ENCODE measurements around the gene FNDC3B. TPM values are rescaled to one million over a fixed set of nuclear protein-coding genes. Genes with fewer than 3 reads are reported as not detected.

The FNDC3B gene
- total and polyA plus RNA-seq, 2 donors from 2014 or later, result 11.8 to 185 TPM

DNA sequence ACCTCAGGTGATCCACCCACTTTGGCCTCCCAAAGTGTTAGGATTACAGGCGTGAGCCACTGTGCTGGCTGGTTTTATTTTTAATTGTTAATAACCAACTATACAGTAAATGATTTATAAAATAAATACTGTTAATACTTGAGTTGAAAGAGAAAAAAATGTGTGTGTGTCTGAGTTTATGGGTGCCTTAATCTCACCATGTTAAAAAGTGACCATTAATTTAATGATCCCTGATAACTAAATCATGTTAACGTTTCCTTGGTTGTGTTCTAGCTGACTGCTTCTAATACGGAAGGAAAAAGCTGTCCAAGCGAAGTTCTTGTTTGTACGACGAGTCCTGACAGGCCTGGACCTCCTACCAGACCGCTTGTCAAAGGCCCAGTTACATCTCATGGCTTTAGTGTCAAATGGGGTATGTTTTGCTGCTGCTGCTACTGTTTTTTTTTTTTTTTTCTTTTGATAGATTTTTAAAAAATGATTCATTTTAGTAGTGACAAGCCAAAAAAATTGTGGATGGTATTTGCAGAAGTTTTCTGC is 295.4 kb downstream of the FNDC3B start:
- Histone ChIP-seq H3K9ac (ENCODE audit: low read length in 3 of 3) (no peak overlapping the region), H3K4me1 (ENCODE audit: control insufficient read depth in 2 of 3, insufficient read depth in 2 of 3, low read depth in 1 of 3, low read length in 3 of 3) (peaks cover 0 to 4% (median 4%) of the 10 kb centered on the region in 3 donors), H3K27me3 (ENCODE audit: control insufficient read depth, insufficient read depth, low read length) (no peaks in the 10 kb centered on the region), H3K27ac (ENCODE audit: low read depth in 2 of 2, low read length in 2 of 2) (no peak overlapping the region), H3K36me3 (ENCODE audit: control insufficient read depth in 2 of 3, insufficient read depth in 3 of 3, low read length in 3 of 3) (peaks cover 7 to 20% (median 8%) of the 10 kb centered on the region in 3 donors), H3K9me3 (ENCODE audit: control insufficient read depth in 2 of 3, insufficient read depth in 1 of 3, low read length in 3 of 3) (no peaks in the 10 kb centered on the region), H3K4me3 (ENCODE audit: low read length in 3 of 3) (no peak overlapping the region)
- FAIRE-seq, result peak; percentile 68
- DNase-seq, result peak in 2 of 5 donors; percentile 64 to 68
- intact Hi-C loops (cut with DNase I), result loop anchor here (10.0 kb wide), 1 partner anchor 290 kb away; no protein-coding TSS in a partner anchor
- TF ChIP-seq, protein P1, sequence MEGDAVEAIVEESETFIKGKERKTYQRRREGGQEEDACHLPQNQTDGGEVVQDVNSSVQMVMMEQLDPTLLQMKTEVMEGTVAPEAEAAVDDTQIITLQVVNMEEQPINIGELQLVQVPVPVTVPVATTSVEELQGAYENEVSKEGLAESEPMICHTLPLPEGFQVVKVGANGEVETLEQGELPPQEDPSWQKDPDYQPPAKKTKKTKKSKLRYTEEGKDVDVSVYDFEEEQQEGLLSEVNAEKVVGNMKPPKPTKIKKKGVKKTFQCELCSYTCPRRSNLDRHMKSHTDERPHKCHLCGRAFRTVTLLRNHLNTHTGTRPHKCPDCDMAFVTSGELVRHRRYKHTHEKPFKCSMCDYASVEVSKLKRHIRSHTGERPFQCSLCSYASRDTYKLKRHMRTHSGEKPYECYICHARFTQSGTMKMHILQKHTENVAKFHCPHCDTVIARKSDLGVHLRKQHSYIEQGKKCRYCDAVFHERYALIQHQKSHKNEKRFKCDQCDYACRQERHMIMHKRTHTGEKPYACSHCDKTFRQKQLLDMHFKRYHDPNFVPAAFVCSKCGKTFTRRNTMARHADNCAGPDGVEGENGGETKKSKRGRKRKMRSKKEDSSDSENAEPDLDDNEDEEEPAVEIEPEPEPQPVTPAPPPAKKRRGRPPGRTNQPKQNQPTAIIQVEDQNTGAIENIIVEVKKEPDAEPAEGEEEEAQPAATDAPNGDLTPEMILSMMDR (IDR thresholded peaks at IDR 0.05; ENCODE audit: borderline replicate concordance, extremely low read depth, insufficient read depth), result no peak

DNA sequence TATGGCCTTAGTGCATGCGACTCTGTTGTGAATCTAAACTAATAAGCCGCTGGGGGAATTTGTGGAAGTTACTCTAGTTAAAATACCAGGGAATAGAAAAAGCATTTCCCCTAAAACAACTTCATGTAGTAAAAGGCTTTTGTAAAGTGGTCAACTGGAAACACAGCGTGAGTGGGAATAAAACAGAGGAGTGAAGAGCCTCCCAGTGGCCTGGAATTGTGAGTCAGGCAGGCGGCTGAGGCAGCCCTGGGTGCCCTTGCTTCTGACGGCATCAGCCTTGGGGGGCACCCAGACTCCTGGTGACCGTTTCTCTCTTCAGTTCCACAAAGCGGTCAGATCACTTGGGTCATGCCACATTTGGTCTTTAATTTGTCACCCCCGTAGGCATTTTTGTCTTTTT is 300.5 kb downstream of the FNDC3B start:
- H3K4me3 ChIP-seq (ENCODE audit: low read length in 3 of 3), result no peak overlapping the region
- FAIRE-seq, result no peak

DNA sequence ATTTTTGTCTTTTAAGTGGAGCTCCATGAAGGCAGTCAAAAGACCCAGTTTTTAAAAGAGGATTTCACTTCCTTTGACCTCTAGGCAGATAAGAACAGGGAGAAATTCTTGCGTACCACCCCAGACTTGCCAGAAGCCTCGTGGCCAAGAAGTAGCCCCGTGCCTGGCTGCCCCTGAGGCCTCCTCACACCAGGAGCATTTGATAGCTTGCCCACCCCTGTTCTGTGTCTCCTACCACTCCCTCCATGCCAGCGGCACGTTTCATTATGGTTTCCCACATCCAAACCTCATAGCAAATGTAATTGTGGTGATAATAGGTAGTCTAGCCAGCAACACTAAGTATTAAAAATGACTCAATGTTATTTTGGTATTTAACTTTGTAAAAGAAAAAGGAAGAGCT is 301.2 kb downstream of the FNDC3B start:
- TF ChIP-seq, protein P1 (IDR thresholded peaks at IDR 0.05; ENCODE audit: borderline replicate concordance, extremely low read depth, insufficient read depth), result no peak
- Histone ChIP-seq H3K4me1 (ENCODE audit: control insufficient read depth in 2 of 3, insufficient read depth in 2 of 3, low read depth in 1 of 3, low read length in 3 of 3) (no peaks in the 10 kb centered on the region), H3K27me3 (ENCODE audit: control insufficient read depth, insufficient read depth, low read length) (no peaks in the 10 kb centered on the region), H3K9me3 (ENCODE audit: control insufficient read depth in 2 of 3, insufficient read depth in 1 of 3, low read length in 3 of 3) (no peaks in the 10 kb centered on the region), H3K36me3 (ENCODE audit: control insufficient read depth in 2 of 3, insufficient read depth in 3 of 3, low read length in 3 of 3) (peaks cover 17 to 22% (median 18%) of the 10 kb centered on the region in 3 donors), H3K4me3 (ENCODE audit: low read length in 3 of 3) (no peak overlapping the region), H3K27ac (ENCODE audit: low read depth in 2 of 2, low read length in 2 of 2) (peak overlapping the region in 1 of 2 donors; percentile 8), H3K9ac (ENCODE audit: low read length in 3 of 3) (no peak overlapping the region)
- intact Hi-C loops (cut with DNase I), result loop anchor here (10.0 kb wide), 1 partner anchor 696 kb away; no protein-coding TSS in a partner anchor
- FAIRE-seq (no peak), DNase-seq (no peak)

More for the DNA sequence above, 300.5 kb downstream of the FNDC3B start:
- Histone ChIP-seq H3K4me1 (ENCODE audit: control insufficient read depth in 2 of 3, insufficient read depth in 2 of 3, low read depth in 1 of 3, low read length in 3 of 3) (no peaks in the 10 kb centered on the region), H3K27ac (ENCODE audit: low read depth in 2 of 2, low read length in 2 of 2) (no peak overlapping the region), H3K36me3 (ENCODE audit: control insufficient read depth in 2 of 3, insufficient read depth in 3 of 3, low read length in 3 of 3) (peaks cover 12 to 20% (median 17%) of the 10 kb centered on the region in 3 donors), H3K9ac (ENCODE audit: low read length in 3 of 3) (no peak overlapping the region), H3K27me3 (ENCODE audit: control insufficient read depth, insufficient read depth, low read length) (no peaks in the 10 kb centered on the region), H3K9me3 (ENCODE audit: control insufficient read depth in 2 of 3, insufficient read depth in 1 of 3, low read length in 3 of 3) (no peaks in the 10 kb centered on the region)
- DNase-seq, result peak in 1 of 5 donors; percentile 23
- intact Hi-C loops (cut with DNase I), result loop anchor here (10.0 kb wide), 2 partner anchors 295 to 695 kb away; no protein-coding TSS in a partner anchor
- TF ChIP-seq, protein P1 (IDR thresholded peaks at IDR 0.05; ENCODE audit: borderline replicate concordance, extremely low read depth, insufficient read depth), result peak; percentile 5
